HEK293 (cell line): ENCODE data around the gene SGPL1.

Experiments
- CTCF ChIP-seq: fragments of 450-650 bp; formaldehyde crosslinking; IDR thresholded peaks from 2 replicates; pipeline ENCODE4 v1.5.1; 2016; ENCODE audit warnings: missing biosample characterization, missing genetic modification characterization
- PATZ1 ChIP-seq: fragments of 450-650 bp; formaldehyde crosslinking; IDR thresholded peaks from 2 replicates; pipeline ENCODE4 v1.5.1; 2016; ENCODE audit warnings: missing biosample characterization, missing genetic modification characterization
- PRDM10 ChIP-seq: fragments of 450-650 bp; formaldehyde crosslinking; IDR thresholded peaks from 2 replicates; pipeline ENCODE4 v1.5.1; 2016; ENCODE audit warnings: missing biosample characterization, missing genetic modification characterization
- REST ChIP-seq: fragments of 450-650 bp; formaldehyde crosslinking; IDR thresholded peaks from 2 replicates; pipeline ENCODE4 v1.5.1; 2016; ENCODE audit warnings: missing biosample characterization, missing genetic modification characterization
- TCF7L2 ChIP-seq: IDR thresholded peaks from 2 replicates; pipeline ENCODE4 v1.6.1; 2011; ENCODE audit warnings: low read depth, mild to moderate bottlenecking, inconsistent platforms, low read length, moderate library complexity, borderline replicate concordance
- ZBTB1 ChIP-seq: fragments of 450-650 bp; formaldehyde crosslinking; IDR thresholded peaks from 2 replicates; pipeline ENCODE4 v1.5.1; 2016; ENCODE audit warnings: missing biosample characterization, missing genetic modification characterization
- ZBTB20 ChIP-seq: fragments of 450-650 bp; formaldehyde crosslinking; IDR thresholded peaks from 2 replicates; pipeline ENCODE4 v1.5.1; 2016; ENCODE audit warnings: missing biosample characterization, missing genetic modification characterization
- ZBTB21 ChIP-seq: fragments of 450-650 bp; formaldehyde crosslinking; IDR thresholded peaks from 2 replicates; pipeline ENCODE4 v1.5.1; 2017; ENCODE audit warnings: missing biosample characterization, missing genetic modification characterization
- ZBTB48 ChIP-seq: fragments of 450-650 bp; formaldehyde crosslinking; IDR thresholded peaks from 2 replicates; pipeline ENCODE4 v1.5.1; 2016; ENCODE audit warnings: missing biosample characterization, missing genetic modification characterization
- ZNF239 ChIP-seq: fragments of 450-650 bp; formaldehyde crosslinking; IDR thresholded peaks from 2 replicates; pipeline ENCODE4 v1.5.1; 2016; ENCODE audit warnings: missing biosample characterization, missing genetic modification characterization
- ZNF433 ChIP-seq: fragments of 450-650 bp; formaldehyde crosslinking; IDR thresholded peaks from 2 replicates; pipeline ENCODE4 v1.5.1; 2016; ENCODE audit warnings: missing biosample characterization, missing genetic modification characterization, low read depth
- ZNF707 ChIP-seq: fragments of 450-650 bp; formaldehyde crosslinking; IDR thresholded peaks from 2 replicates; pipeline ENCODE4 v1.5.1; 2016; ENCODE audit warnings: missing biosample characterization, missing genetic modification characterization
- ZNF768 ChIP-seq: fragments of 450-650 bp; formaldehyde crosslinking; IDR thresholded peaks from 2 replicates; pipeline ENCODE4 v1.5.1; 2018; ENCODE audit warnings: missing biosample characterization, mild to moderate bottlenecking, missing genetic modification characterization

GRCh38 chr10:70858759-70859158 is 43.0 kb downstream of the SGPL1 start:
- TF ChIP-seq CTCF (tag by site-specific recombination) (no peak), ZNF239 (no peak), ZBTB48 (tag by site-specific recombination) (no peak), ZNF768 (tag by site-specific recombination) (no peak), ZBTB21 (tag by site-specific recombination) (no peak), ZBTB1 (no peak), TCF7L2 (no peak), ZNF707 (tag by site-specific recombination) (no peak), REST (tag by site-specific recombination) (no peak), ZNF433 (tag by site-specific recombination) (no peak), PATZ1 (tag by site-specific recombination) (no peak), ZBTB20 (tag by site-specific recombination) (no peak), PRDM10 (no peak)
